B cell (primary cell): Measurements from ENCODE around the gene NPAS3. TPM values are rescaled to one million over a fixed set of nuclear protein-coding genes. Genes with fewer than 3 reads are reported as not detected.

Source experiments
- ATAC-seq: fragments of 200-7000 bp; cut with Tn5 transposase; one replicate; pipeline ENCODE4 v1.10.0; 2021; ENCODE audit warnings: low read depth, mild to moderate bottlenecking, moderate number of reproducible peaks, moderate library complexity
- CTCF ChIA-PET: fragments of 350-600 bp; sonication (Branson Sonifier 250); formaldehyde crosslinking; loops from one replicate; lab custom pipeline; 2021; ENCODE audit warnings: antibody characterized with exemption, inconsistent platforms; lab: Charles Lee
- POLR2A ChIA-PET: fragments of 350-600 bp; sonication (Branson Sonifier 250); formaldehyde crosslinking; loops from one replicate; lab custom pipeline; 2021; ENCODE audit warnings: antibody characterized with exemption; lab: Charles Lee
- DNase-seq: peaks from one replicate; pipeline ENCODE4 v3.0.0; 2013
- H2AFZ ChIP-seq: 2 replicates; pipeline ENCODE4 v1.6.1; 2012; ENCODE audit warnings: mild to moderate bottlenecking, low read depth, low read length; ENCODE audit not compliant: insufficient read depth, poor library complexity, severe bottlenecking
- H3K27ac ChIP-seq, 2 donors: 1 replicate in 1 of 2; 2 replicates in 1 of 2; pipeline ENCODE4 v1.5.1; 2012 to 2013; ENCODE audit warnings: low read length in 2 of 2, mild to moderate bottlenecking in 2 of 2, moderate library complexity in 1 of 2
- H3K27me3 ChIP-seq, 4 experiments: fragments of 200-600 bp in 1 of 4; sonication (generic) in 1 of 4; replicated peaks in 1 of 4; 1 replicate in 2 of 4; 2 replicates in 2 of 4; pipeline versions ENCODE4 v1.6.1 to v1.7.0; 2013 to 2016; ENCODE audit warnings: low read length in 3 of 4, mild to moderate bottlenecking in 2 of 4, mixed read lengths in 1 of 4, moderate library complexity in 1 of 4; ENCODE audit not compliant: insufficient read depth in 4 of 4, control insufficient read depth in 3 of 4; ENCODE audit errors: control extremely low read depth in 1 of 4
- H3K36me3 ChIP-seq, 2 experiments: replicated peaks in 1 of 2; 1 replicate in 1 of 2; 2 replicates in 1 of 2; pipeline versions ENCODE4 v1.6.1 to v1.7.1; 2013; ENCODE audit warnings: low read length in 1 of 2; ENCODE audit not compliant: insufficient read depth in 2 of 2, control insufficient read depth in 1 of 2; ENCODE audit errors: control extremely low read depth in 1 of 2, extremely low read depth in 1 of 2
- H3K4me1 ChIP-seq, 2 donors: fragments of 200-600 bp in 1 of 2; sonication (generic) in 1 of 2; 1 replicate in 1 of 2; 2 replicates in 1 of 2; pipeline versions ENCODE4 v1.5.1 to v1.6.1; 2013 to 2017; ENCODE audit warnings: low read length in 2 of 2; ENCODE audit not compliant: control insufficient read depth in 2 of 2, insufficient read depth in 2 of 2
- H3K4me2 ChIP-seq: replicated peaks from 2 replicates; pipeline ENCODE3; 2012; ENCODE audit warnings: mild to moderate bottlenecking, low read depth, low read length; ENCODE audit not compliant: poor library complexity, severe bottlenecking
- H3K4me3 ChIP-seq, 5 experiments: fragments of 200-600 bp in 1 of 5; sonication (generic) in 1 of 5; 1 replicate in 3 of 5; 2 replicates in 2 of 5; pipeline versions ENCODE4 v1.5.1 to v1.7.0; 2011 to 2016; ENCODE audit warnings: low read length in 4 of 5, mild to moderate bottlenecking in 4 of 5, low read depth in 2 of 5, control low read depth in 1 of 5, moderate library complexity in 1 of 5; ENCODE audit not compliant: insufficient read depth in 1 of 5; ENCODE audit errors: control extremely low read depth in 1 of 5, extremely low read depth in 1 of 5
- H3K79me2 ChIP-seq: fragments of 200-600 bp; sonication (generic); one replicate; pipeline ENCODE4 v1.6.0; 2016; ENCODE audit warnings: low read length; ENCODE audit not compliant: control insufficient read depth, insufficient read depth
- H3K9ac ChIP-seq: fragments of 200-600 bp; sonication (generic); 2 replicates; pipeline ENCODE4 v1.6.1; 2017; ENCODE audit warnings: mild to moderate bottlenecking, low read length, moderate library complexity
- H3K9me3 ChIP-seq, 3 donors: one replicate each; pipeline versions ENCODE4 v1.6.1 to v1.7.1; 2013; ENCODE audit warnings: low read length in 2 of 3; ENCODE audit not compliant: control insufficient read depth in 2 of 3, insufficient read depth in 1 of 3; ENCODE audit errors: control extremely low read depth in 1 of 3
- H4K20me1 ChIP-seq: 2 replicates; pipeline ENCODE4 v1.6.0; 2012; ENCODE audit warnings: mild to moderate bottlenecking, low read length; ENCODE audit not compliant: insufficient read depth, control insufficient read depth, poor library complexity, severe bottlenecking
- H3K27ac Mint-ChIP-seq: one replicate; pipeline ENCODE4 v1.8.0; 2021; ENCODE audit warnings: mixed read lengths
- H3K27me3 Mint-ChIP-seq: one replicate; pipeline ENCODE4 v1.8.0; 2021; ENCODE audit warnings: mixed read lengths
- H3K4me1 Mint-ChIP-seq: one replicate; pipeline ENCODE4 v1.8.0; 2021; ENCODE audit warnings: mixed read lengths
- H3K4me3 Mint-ChIP-seq: one replicate; pipeline ENCODE4 v1.8.0; 2021; ENCODE audit warnings: mixed read lengths
- H3K9me3 Mint-ChIP-seq: one replicate; pipeline ENCODE4 v1.8.0; 2022; ENCODE audit warnings: mixed read lengths; ENCODE audit not compliant: insufficient read depth
- EZH2 ChIP-seq: IDR thresholded peaks from 2 replicates; pipeline ENCODE4 v1.6.1; 2012; ENCODE audit warnings: borderline replicate concordance, low read depth, mild to moderate bottlenecking, moderate library complexity, low read length; ENCODE audit not compliant: insufficient read depth, poor library complexity, severe bottlenecking
- whole genome bisulfite sequencing: methylation state at CpG from one replicate; pipeline ENCODE4 v1.1.5; 2013; ENCODE audit warnings: missing lambda C conversion rate; ENCODE audit not compliant: insufficient coverage; 5-methylcytosine and 5-hydroxymethylcytosine counted together
- intact Hi-C: fragments of 100-400 bp; cut with micrococcal nuclease; formaldehyde crosslinking; loops from one replicate; pipeline ENCODE4 v1.10.0; 2022
- polyA plus RNA-seq: library from polyadenylated mRNA; depleted of rRNA; stranded (reverse); fragments of >200 nt; gene quantifications from 2 replicates; pipeline ENCODE4 v1.2.3, GENCODE V29; 2012
- total RNA-seq, 2 donors: library from RNA; stranded (reverse); fragments of 120-200 nt in 1 of 2; gene quantifications; 1 replicate in 1 of 2; 2 replicates in 1 of 2; pipeline versions ENCODE4 v1.2.3 to v1.2.4, GENCODE V29; 2013 to 2022
- TF ChIP-seq, protein P1 (sequence below): fragments of 200-600 bp; IDR thresholded peaks from one replicate; pipeline ENCODE4 v1.8.0; 2022; ENCODE audit warnings: antibody characterized with exemption, mild to moderate bottlenecking

The NPAS3 gene
- total and polyA plus RNA-seq, 2 donors (not counting 1 experiment from before 2014, with no cell fraction given), result not detected

DNA sequence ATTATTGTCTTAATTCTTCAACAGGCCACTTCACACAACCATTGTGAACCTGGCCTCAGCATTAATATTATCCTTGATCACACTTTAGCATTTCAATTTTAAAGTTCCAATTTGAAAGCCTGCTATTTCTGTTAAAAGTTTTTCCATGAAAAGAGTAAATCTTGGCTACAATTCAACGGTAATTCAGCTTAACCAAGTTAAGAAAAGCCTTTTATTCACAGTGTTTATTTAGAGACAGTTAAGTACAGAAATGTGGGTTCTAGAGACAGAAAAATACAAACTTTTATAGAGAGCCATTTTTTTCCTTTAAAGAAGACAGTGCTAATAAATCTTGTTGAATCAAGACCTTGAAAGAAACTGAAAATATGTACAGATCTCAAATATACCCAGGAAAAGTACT is 103.9 kb downstream of the NPAS3 start:
- Mint-ChIP-seq H3K4me1 (no peaks in the 10 kb centered on the region), H3K4me3 (no peak overlapping the region), H3K27me3 (no peaks in the 10 kb centered on the region), H3K27ac (no peak overlapping the region), H3K9me3 (peaks cover 5% of the 10 kb centered on the region)
- H3K9me3 ChIP-seq, result peaks cover 0 to 10% (median 0%) of the 10 kb centered on the region in 3 donors
- no peak overlapping the region for H3K9ac ChIP-seq
- H4K20me1 ChIP-seq, result no peaks in the 10 kb centered on the region
- no peaks in the 10 kb centered on the region for H3K36me3 ChIP-seq
- no peak overlapping the region for H2AFZ ChIP-seq
- H3K27ac ChIP-seq, result no peak overlapping the region
- H3K27me3 ChIP-seq, result no peaks in the 10 kb centered on the region
- DNase-seq, result no peak
- no peak overlapping the region for H3K4me3 ChIP-seq
- no peak for ATAC-seq
- no peaks in the 10 kb centered on the region for H3K4me1 ChIP-seq
- no peak for TF ChIP-seq EZH2
- TF ChIP-seq, protein P1, sequence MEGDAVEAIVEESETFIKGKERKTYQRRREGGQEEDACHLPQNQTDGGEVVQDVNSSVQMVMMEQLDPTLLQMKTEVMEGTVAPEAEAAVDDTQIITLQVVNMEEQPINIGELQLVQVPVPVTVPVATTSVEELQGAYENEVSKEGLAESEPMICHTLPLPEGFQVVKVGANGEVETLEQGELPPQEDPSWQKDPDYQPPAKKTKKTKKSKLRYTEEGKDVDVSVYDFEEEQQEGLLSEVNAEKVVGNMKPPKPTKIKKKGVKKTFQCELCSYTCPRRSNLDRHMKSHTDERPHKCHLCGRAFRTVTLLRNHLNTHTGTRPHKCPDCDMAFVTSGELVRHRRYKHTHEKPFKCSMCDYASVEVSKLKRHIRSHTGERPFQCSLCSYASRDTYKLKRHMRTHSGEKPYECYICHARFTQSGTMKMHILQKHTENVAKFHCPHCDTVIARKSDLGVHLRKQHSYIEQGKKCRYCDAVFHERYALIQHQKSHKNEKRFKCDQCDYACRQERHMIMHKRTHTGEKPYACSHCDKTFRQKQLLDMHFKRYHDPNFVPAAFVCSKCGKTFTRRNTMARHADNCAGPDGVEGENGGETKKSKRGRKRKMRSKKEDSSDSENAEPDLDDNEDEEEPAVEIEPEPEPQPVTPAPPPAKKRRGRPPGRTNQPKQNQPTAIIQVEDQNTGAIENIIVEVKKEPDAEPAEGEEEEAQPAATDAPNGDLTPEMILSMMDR, result no peak
- no CpG with 5 or more reads among the region's 1 CpG for WGBS
- intact Hi-C loops, result no loop called here
- H3K79me2 ChIP-seq, result no peaks in the 10 kb centered on the region
- ChIA-PET CTCF (no interaction called here), POLR2A (no interaction called here)
- no peak overlapping the region for H3K4me2 ChIP-seq

DNA sequence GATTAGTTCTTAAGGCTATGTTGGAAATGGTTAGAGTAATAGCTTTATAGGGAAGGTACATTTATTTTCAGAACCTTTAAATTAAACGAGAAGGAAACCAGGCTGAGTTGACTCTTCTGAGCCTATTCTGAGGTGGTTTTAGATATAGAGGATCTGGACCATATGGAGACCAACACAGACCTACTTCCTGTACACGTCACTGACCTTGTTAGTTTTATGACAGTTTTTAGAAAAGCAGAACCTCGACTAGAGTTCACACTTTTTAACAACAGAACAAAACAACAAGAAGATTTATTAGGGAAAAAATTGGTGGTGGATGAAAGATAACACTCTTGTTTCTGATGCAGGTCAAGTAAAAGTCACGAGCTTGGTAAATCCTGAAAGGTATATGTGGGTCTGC is 107.1 kb downstream of the NPAS3 start:
- H3K27ac ChIP-seq, result no peak overlapping the region
- DNase-seq, result no peak
- no peak overlapping the region for H3K4me3 ChIP-seq
- peaks cover 0 to 10% (median 0%) of the 10 kb centered on the region in 3 donors for H3K9me3 ChIP-seq
- no peak overlapping the region for H3K9ac ChIP-seq
- TF ChIP-seq EZH2, result no peak
- TF ChIP-seq, protein P1, result no peak
- no peak for ATAC-seq
- Mint-ChIP-seq H3K27ac (no peak overlapping the region), H3K4me3 (no peak overlapping the region), H3K4me1 (no peaks in the 10 kb centered on the region), H3K27me3 (no peaks in the 10 kb centered on the region), H3K9me3 (peaks cover 5% of the 10 kb centered on the region)
- H3K36me3 ChIP-seq, result no peaks in the 10 kb centered on the region
- H4K20me1 ChIP-seq, result no peaks in the 10 kb centered on the region
- no peaks in the 10 kb centered on the region for H3K27me3 ChIP-seq
- WGBS, result 0% methylated on average over 2 of the region's 4 CpGs
- CTCF ChIA-PET, result no interaction called here
- POLR2A ChIA-PET, result no interaction called here
- no peaks in the 10 kb centered on the region for H3K4me1 ChIP-seq
- intact Hi-C loops, result no loop called here
- no peaks in the 10 kb centered on the region for H3K79me2 ChIP-seq
- H3K4me2 ChIP-seq, result no peak overlapping the region
- H2AFZ ChIP-seq, result no peak overlapping the region
